ENCODE measurements around the gene PECR.

GRCh38 chr2:216024779-216025336 lies 56.8 kb downstream of the PECR start:
- TF ChIP-seq POLR2A (IDR thresholded peaks at IDR 0.05; ENCODE audit: low read depth, low read length) (no peak), POLR2AphosphoS5 (IDR thresholded peaks at IDR 0.05; ENCODE audit: low read depth, low read length) (no peak), TAF1 (IDR thresholded peaks at IDR 0.05; ENCODE audit: low read depth, low read length) (no peak), POU2F2 (IDR thresholded peaks at IDR 0.05; ENCODE audit: low read depth, low read length) (no peak), PAX5 (IDR thresholded peaks at IDR 0.05; ENCODE audit: insufficient read depth, low read length, severe bottlenecking) (no peak), SPI1 (IDR thresholded peaks at IDR 0.05; ENCODE audit: low read depth, low read length) (no peak)
